ENCODE data around the gene CSRP3. TPM values are rescaled to one million over a fixed set of nuclear protein-coding genes. Genes with fewer than 3 reads are reported as not detected.

Gene CSRP3
- total and polyA plus RNA-seq, 9 of the 15 experiments (the other 6 are each of a cell fraction or from before 2014, with no cell fraction given), result 0.14 TPM; not detected in 8

DNA sequence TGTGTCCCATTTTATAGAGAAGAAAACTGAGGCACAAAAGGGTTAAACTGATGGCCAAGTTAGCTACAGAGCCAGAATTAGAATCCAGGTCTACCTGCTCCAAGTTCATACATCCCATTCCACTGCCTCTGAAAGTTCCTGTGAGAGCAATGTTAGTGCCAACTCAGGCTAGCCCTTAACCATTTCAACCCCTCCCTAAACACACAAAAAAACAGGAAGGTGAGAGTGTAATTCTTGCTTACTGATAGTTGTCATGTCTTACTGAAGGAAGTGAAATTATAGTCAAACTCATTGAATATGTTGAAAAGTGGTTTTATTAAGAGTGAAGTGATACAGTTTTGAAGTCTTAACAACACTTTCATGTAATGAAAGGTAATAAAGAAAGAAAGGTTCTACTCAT, 41.8 kb upstream of the CSRP3 start:
- ATAC-seq, result no peak
- Histone ChIP-seq H3K27ac (ENCODE audit: extremely low read depth, low read depth, low read length) (no peak overlapping the region), H3K27me3 (ENCODE audit: control insufficient read depth in 2 of 2, insufficient read depth in 2 of 2, low read length in 2 of 2) (peaks cover 0 to 7% of the 10 kb centered on the region in 2 experiments; a peak in 2 of 5 replicates), H3K79me2 (ENCODE audit: control insufficient read depth, insufficient read depth, low read length) (peaks cover 21% of the 10 kb centered on the region), H3K9me3 (replicated peaks; ENCODE audit: control insufficient read depth, insufficient read depth, low read depth, low read length) (no peaks in the 10 kb centered on the region), H2AFZ (ENCODE audit: low read depth, low read length) (no peak overlapping the region), H3K4me2 (ENCODE audit: insufficient read depth, low read length) (no peak overlapping the region), H3K4me3 (no peak overlapping the region), H3K4me1 (replicated peaks in 1 of 2; ENCODE audit: control insufficient read depth in 2 of 2, insufficient read depth in 2 of 2, low read length in 2 of 2) (peaks cover 4 to 14% of the 10 kb centered on the region in 2 experiments; a peak in 3 of 5 replicates), H4K20me1 (replicated peaks; ENCODE audit: control insufficient read depth, insufficient read depth, low read length) (no peaks in the 10 kb centered on the region), H3K9me1 (ENCODE audit: control insufficient read depth, insufficient read depth, low read length) (no peaks in the 10 kb centered on the region), H3K9ac (ENCODE audit: insufficient read depth in 1 of 2, low read depth in 2 of 2, low read length in 2 of 2) (no peak overlapping the region), H3K36me3 (ENCODE audit: control insufficient read depth, insufficient read depth, low read length) (peaks cover 8% of the 10 kb centered on the region)
- POLR2A ChIA-PET, result no interaction called here
- intact Hi-C loops (cut with micrococcal nuclease), result no loop called here
- CTCF ChIA-PET (ENCODE audit: low intra/inter-chr PET ratio), result interaction anchor here (0.7 kb wide), 1 partner anchor 1110 kb away, joined by 3 read pairs; no protein-coding TSS in a partner anchor
- BruUV-seq (replicated peaks), result no TSS peak
- in situ Hi-C loops (cut with MboI), result no loop called here
- peak; percentile 46; the same call in 1 of the 2 replicates for TF ChIP-seq BCOR (IDR thresholded peaks at IDR 0.05)
- TF ChIP-seq RBM25 (IDR thresholded peaks at IDR 0.05; ENCODE audit: low read depth, low read length, severe bottlenecking), result peak; percentile 46
- TF ChIP-seq ZNF76 (CRISPR knock-in tag; IDR thresholded peaks at IDR 0.05; ENCODE audit: borderline replicate concordance), result no peak
- no peak for FAIRE-seq
- no peak for DNase-seq (ENCODE audit: extremely low read depth in 1 of 4, low spot score in 3 of 4)

DNA sequence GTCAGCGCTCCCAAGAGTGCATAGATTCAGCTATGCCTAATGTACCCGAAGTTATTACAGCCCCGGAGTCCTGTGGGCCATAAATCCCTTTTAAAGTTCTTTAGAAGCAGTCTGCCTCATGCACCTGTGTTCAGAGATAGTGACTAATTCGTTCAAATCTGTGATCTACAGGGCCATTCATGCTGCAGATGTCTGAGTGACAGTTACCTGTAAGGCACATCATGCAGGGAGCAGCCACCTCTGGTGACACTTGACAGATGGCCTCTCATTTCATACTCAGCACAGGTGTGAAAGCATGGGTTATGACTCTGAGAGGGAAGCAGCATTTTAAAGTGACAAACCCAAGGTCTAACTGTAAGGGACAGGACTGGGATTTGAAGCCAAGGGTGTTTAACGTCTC, 41.4 kb upstream of the CSRP3 start:
- Histone ChIP-seq H3K27me3 (ENCODE audit: control insufficient read depth in 2 of 2, insufficient read depth in 2 of 2, low read length in 2 of 2) (peaks cover 0 to 7% of the 10 kb centered on the region in 2 experiments; a peak in 2 of 5 replicates), H3K9me3 (replicated peaks; ENCODE audit: control insufficient read depth, insufficient read depth, low read depth, low read length) (no peaks in the 10 kb centered on the region), H3K9ac (ENCODE audit: insufficient read depth in 1 of 2, low read depth in 2 of 2, low read length in 2 of 2) (no peak overlapping the region), H3K9me1 (ENCODE audit: control insufficient read depth, insufficient read depth, low read length) (no peaks in the 10 kb centered on the region), H3K4me3 (no peak overlapping the region), H2AFZ (ENCODE audit: low read depth, low read length) (no peak overlapping the region), H3K4me1 (replicated peaks in 1 of 2; ENCODE audit: control insufficient read depth in 2 of 2, insufficient read depth in 2 of 2, low read length in 2 of 2) (peaks cover 8 to 14% of the 10 kb centered on the region in 2 experiments; a peak in 3 of 5 replicates), H3K79me2 (ENCODE audit: control insufficient read depth, insufficient read depth, low read length) (peaks cover 25% of the 10 kb centered on the region), H4K20me1 (replicated peaks; ENCODE audit: control insufficient read depth, insufficient read depth, low read length) (no peaks in the 10 kb centered on the region), H3K27ac (ENCODE audit: extremely low read depth, low read depth, low read length) (no peak overlapping the region), H3K36me3 (ENCODE audit: control insufficient read depth, insufficient read depth, low read length) (peaks cover 13% of the 10 kb centered on the region), H3K4me2 (ENCODE audit: insufficient read depth, low read length) (no peak overlapping the region)
- intact Hi-C loops (cut with micrococcal nuclease), result no loop called here
- ATAC-seq (no peak), FAIRE-seq (no peak), DNase-seq (ENCODE audit: extremely low read depth in 1 of 4, low spot score in 3 of 4) (no peak)
- whole genome bisulfite sequencing (ENCODE audit: insufficient coverage, low coverage, missing lambda C conversion rate), result 10% methylated on average over 5 of the region's 5 CpGs
- ChIA-PET POLR2A (no interaction called here), CTCF (ENCODE audit: low intra/inter-chr PET ratio) (no interaction called here)
- in situ Hi-C loops (cut with MboI), result no loop called here
- no TSS peak for BruUV-seq (replicated peaks)
- TF ChIP-seq ZNF75A (CRISPR knock-in tag; IDR thresholded peaks at IDR 0.05) (no peak), TRIM24 (IDR thresholded peaks at IDR 0.05) (peak in 1 of 2 experiments; percentile 27; a peak in 2 of 4 replicates), ZNF3 (CRISPR knock-in tag; IDR thresholded peaks at IDR 0.05) (no peak), RFX1 (IDR thresholded peaks at IDR 0.05) (no peak), ZNF24 (IDR thresholded peaks at IDR 0.05) (no peak), POLR2AphosphoS2 (IDR thresholded peaks at IDR 0.05; ENCODE audit: low read length) (no peak)
- TF ChIP-seq, protein P1, sequence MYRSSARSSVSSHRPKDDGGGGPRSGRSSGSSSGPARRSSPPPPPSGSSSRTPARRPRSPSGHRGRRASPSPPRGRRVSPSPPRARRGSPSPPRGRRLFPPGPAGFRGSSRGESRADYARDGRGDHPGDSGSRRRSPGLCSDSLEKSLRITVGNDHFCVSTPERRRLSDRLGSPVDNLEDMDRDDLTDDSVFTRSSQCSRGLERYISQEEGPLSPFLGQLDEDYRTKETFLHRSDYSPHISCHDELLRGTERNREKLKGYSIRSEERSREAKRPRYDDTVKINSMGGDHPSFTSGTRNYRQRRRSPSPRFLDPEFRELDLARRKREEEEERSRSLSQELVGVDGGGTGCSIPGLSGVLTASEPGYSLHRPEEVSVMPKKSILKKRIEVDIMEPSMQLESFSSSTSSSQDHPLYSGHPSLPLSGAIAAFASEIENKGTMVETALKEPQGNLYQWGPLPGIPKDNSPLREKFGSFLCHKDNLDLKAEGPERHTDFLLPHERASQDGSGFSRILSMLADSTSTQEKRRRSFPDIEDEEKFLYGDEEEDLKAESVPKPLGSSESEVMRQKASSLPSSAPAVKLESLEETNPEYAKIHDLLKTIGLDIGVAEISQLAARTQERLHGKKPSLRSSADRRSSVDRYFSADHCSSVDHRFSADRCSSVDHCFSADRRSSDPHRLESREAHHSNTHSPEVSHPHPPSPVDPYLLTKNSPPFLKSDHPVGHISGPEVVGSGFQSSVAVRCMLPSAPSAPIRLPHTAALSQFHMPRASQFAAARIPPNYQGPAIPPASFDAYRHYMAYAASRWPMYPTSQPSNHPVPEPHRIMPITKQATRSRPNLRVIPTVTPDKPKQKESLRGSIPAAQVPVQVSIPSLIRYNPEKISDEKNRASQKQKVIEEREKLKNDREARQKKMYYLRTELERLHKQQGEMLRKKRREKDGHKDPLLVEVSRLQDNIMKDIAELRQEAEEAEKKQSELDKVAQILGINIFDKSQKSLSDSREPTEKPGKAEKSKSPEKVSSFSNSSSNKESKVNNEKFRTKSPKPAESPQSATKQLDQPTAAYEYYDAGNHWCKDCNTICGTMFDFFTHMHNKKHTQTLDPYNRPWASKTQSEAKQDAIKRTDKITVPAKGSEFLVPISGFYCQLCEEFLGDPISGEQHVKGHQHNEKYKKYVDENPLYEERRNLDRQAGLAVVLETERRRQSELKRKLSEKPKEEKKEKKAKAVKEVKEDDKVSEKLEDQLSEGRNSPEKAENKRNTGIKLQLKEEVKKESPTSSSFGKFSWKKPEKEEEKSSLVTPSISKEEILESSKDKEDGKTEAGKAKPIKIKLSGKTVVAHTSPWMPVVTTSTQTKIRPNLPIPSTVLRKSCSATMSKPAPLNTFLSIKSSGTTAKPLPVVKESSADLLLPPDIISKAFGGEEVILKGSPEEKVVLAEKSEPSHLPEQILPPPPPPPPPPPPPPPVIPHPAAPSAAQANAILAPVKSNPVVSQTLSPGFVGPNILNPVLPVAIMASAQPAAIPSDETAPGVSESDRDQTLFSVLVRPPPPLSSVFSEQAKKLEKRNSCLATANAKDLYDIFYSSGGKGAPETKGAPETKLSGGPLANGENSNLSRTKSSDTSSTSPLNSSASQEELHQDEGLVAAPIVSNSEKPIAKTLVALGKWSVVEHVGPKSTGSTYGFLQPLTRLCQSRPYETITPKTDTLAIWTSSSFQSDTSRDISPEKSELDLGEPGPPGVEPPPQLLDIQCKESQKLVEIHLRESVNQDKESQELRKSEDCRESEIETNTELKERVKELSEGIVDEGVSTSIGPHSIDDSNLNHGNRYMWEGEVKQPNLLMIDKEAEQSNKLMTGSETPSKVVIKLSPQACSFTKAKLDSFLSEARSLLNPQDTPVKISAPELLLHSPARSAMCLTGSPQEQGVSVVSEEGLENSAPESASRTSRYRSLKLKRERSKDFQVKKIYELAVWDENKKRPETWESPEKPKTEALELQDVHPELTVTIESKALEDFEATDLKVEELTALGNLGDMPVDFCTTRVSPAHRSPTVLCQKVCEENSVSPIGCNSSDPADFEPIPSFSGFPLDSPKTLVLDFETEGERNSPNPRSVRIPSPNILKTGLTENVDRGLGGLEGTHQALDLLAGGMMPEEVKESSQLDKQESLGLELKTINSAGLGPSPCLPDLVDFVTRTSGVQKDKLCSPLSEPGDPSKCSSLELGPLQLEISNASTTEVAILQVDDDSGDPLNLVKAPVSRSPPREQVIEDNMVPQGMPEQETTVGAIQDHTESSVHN (IDR thresholded peaks at IDR 0.05; ENCODE audit: borderline replicate concordance in 1 of 2, low read depth in 1 of 2), result no peak
